Upper lobe of left lung (tissue), 6 donors: ENCODE measurements around the gene TAGLN2. TPM values are rescaled to one million over a fixed set of nuclear protein-coding genes. Genes with fewer than 3 reads are reported as not detected.

ENCODE experiments used
- ATAC-seq, 2 donors: fragments of 200-7000 bp; cut with Tn5 transposase; one replicate each; pipeline ENCODE4 v1.9.1; 2022; ENCODE audit warnings: mild to moderate bottlenecking in 2 of 2, moderate library complexity in 2 of 2; ENCODE audit not compliant: low FRiP score in 2 of 2
- DNase-seq, 2 donors: peaks; one replicate each; pipeline ENCODE4 v3.0.0-alpha.2; 2019 to 2020
- H3K27ac ChIP-seq, 4 donors: fragments of 200-600 bp; sonication (generic); one replicate each; pipeline ENCODE4 v1.5.1; 2016 to 2019
- H3K27me3 ChIP-seq, 4 donors: fragments of 200-600 bp; sonication (generic); one replicate each; pipeline ENCODE4 v1.5.1; 2017 to 2019
- H3K36me3 ChIP-seq, 4 donors: fragments of 200-600 bp; sonication (generic); one replicate each; pipeline ENCODE4 v1.5.1; 2016 to 2019
- H3K4me1 ChIP-seq, 4 donors: fragments of 200-600 bp; sonication (generic); one replicate each; pipeline ENCODE4 v1.5.1; 2018 to 2019
- H3K4me3 ChIP-seq, 4 donors: fragments of 200-600 bp; sonication (generic); one replicate each; pipeline ENCODE4 v1.5.1; 2017 to 2019; ENCODE audit warnings: mild to moderate bottlenecking in 2 of 4, moderate library complexity in 1 of 4
- H3K9me3 ChIP-seq, 4 donors: fragments of 200-600 bp; sonication (generic); one replicate each; pipeline ENCODE4 v1.5.1; 2018 to 2019
- CTCF ChIP-seq, 6 experiments: fragments of 450-650 bp in 4 of 6; fragments of 200-600 bp in 2 of 6; sonication (generic) in 2 of 6; IDR thresholded peaks; one replicate each; pipeline ENCODE4 v1.5.1; 2016 to 2019; ENCODE audit warnings: antibody characterized with exemption in 6 of 6
- EP300 ChIP-seq, 4 donors: sonication (generic); formaldehyde crosslinking; IDR thresholded peaks; one replicate each; pipeline ENCODE4 v1.5.1; 2017; ENCODE audit warnings: antibody characterized with exemption in 4 of 4, control low read depth in 2 of 4
- POLR2A ChIP-seq, 4 donors: fragments of 450-650 bp; IDR thresholded peaks; one replicate each; pipeline ENCODE4 v1.5.1; 2016 to 2017; ENCODE audit warnings: antibody characterized with exemption in 4 of 4, mild to moderate bottlenecking in 2 of 4
- POLR2AphosphoS5 ChIP-seq, 2 donors: sonication (generic); formaldehyde crosslinking; IDR thresholded peaks; one replicate each; pipeline ENCODE4 v1.5.1; 2017; ENCODE audit warnings: antibody characterized with exemption in 2 of 2
- WGBS, 2 donors: methylation state at CpG; one replicate each; pipeline ENCODE4 v1.1.5; 2017 to 2018; 5-methylcytosine and 5-hydroxymethylcytosine counted together
- total RNA-seq, 6 donors: library from RNA; depleted of rRNA in 4 of 6; stranded (reverse); fragments of >200 nt in 4 of 6; gene quantifications; one replicate each; pipeline versions ENCODE4 v1.1.0 to v1.2.1, GENCODE V29; 2016 to 2021
- donor health status: DM: no; HTN: no; CAD: no; lungs with moderate emphysema.
- donor health status: DM: no; HTN: yes; CAD: no; lungs with severe emphysema.

The TAGLN2 gene
- total RNA-seq, 6 donors from 2014 or later = 167 to 1,014 (median 605) TPM

GRCh38 chr1:159892944-159893343 lies 32.4 kb downstream of the TAGLN2 start:
- DNase-seq = no peak
- no peaks in the 10 kb centered on the region for H3K27me3 ChIP-seq

GRCh38 chr1:159891275-159892157 lies 33.8 kb downstream of the TAGLN2 start:
- Histone ChIP-seq H3K27ac (peak overlapping the region in 2 of 4 donors; percentile 70 to 81), H3K9me3 (no peaks in the 10 kb centered on the region), H3K36me3 (no peaks in the 10 kb centered on the region), H3K4me3 (no peak overlapping the region), H3K4me1 (peaks cover 24 to 40% (median 34%) of the 10 kb centered on the region in 4 donors), H3K27me3 (no peaks in the 10 kb centered on the region)
- DNase-seq (peak in 1 of 2 donors; percentile 93), ATAC-seq (peak; percentile 91 to 93)
- 45 to 49% methylated on average over 7 of the region's 7 CpGs for WGBS, 2 donors
- TF ChIP-seq POLR2A (IDR thresholded peaks at IDR 0.05) (no peak), POLR2AphosphoS5 (IDR thresholded peaks at IDR 0.05) (peak in 1 of 2 donors; percentile 65), CTCF (IDR thresholded peaks at IDR 0.05) (peak; percentile 89 to 98 (median 97))

More at GRCh38 chr1:159892944-159893343, 32.4 kb downstream of the TAGLN2 start:
- no peak for ATAC-seq
- Histone ChIP-seq H3K4me3 (no peak overlapping the region), H3K27ac (no peak overlapping the region), H3K9me3 (no peaks in the 10 kb centered on the region), H3K36me3 (no peaks in the 10 kb centered on the region), H3K4me1 (peaks cover 28 to 48% (median 36%) of the 10 kb centered on the region in 4 donors)
- no peak for TF ChIP-seq POLR2A (IDR thresholded peaks at IDR 0.05)
- TF ChIP-seq POLR2AphosphoS5 (IDR thresholded peaks at IDR 0.05) = no peak
- TF ChIP-seq EP300 (IDR thresholded peaks at IDR 0.05) = no peak
- no peak for TF ChIP-seq CTCF (IDR thresholded peaks at IDR 0.05)
- WGBS, 2 donors = 90 to 93% methylated on average over 5 of the region's 5 CpGs

GRCh38 chr1:159890390-159890789 lies 34.9 kb downstream of the TAGLN2 start:
- H3K4me1 ChIP-seq = peaks cover 13 to 29% (median 24%) of the 10 kb centered on the region in 4 donors
- WGBS, 2 donors = 79 to 80% methylated on average over 8 of the region's 8 CpGs
- peak overlapping the region; percentile 70 to 81 (median 76) for H3K27ac ChIP-seq
- DNase-seq (no peak), ATAC-seq (no peak)
- H3K36me3 ChIP-seq = no peaks in the 10 kb centered on the region
- no peak overlapping the region for H3K4me3 ChIP-seq
- H3K27me3 ChIP-seq = no peaks in the 10 kb centered on the region
- H3K9me3 ChIP-seq = no peaks in the 10 kb centered on the region
- TF ChIP-seq POLR2AphosphoS5 (IDR thresholded peaks at IDR 0.05) = no peak

- no peak overlapping the region for H3K4me3 ChIP-seq
Observed at GRCh38 chr1:159889821-159890252, 35.5 kb downstream of the TAGLN2 start.

More at GRCh38 chr1:159889821-159890252, 35.5 kb downstream of the TAGLN2 start:
- TF ChIP-seq EP300 (IDR thresholded peaks at IDR 0.05) (peak in 1 of 4 donors; percentile 21), CTCF (IDR thresholded peaks at IDR 0.05) (no peak), POLR2A (IDR thresholded peaks at IDR 0.05) (peak in 1 of 4 donors; percentile 51), POLR2AphosphoS5 (IDR thresholded peaks at IDR 0.05) (peak in 1 of 2 donors; percentile 38)
- DNase-seq = peak in 1 of 2 donors; percentile 46
- WGBS, 2 donors = 10 to 16% methylated on average over 2 of the region's 2 CpGs
- peaks cover 13 to 29% (median 24%) of the 10 kb centered on the region in 4 donors for H3K4me1 ChIP-seq
- H3K36me3 ChIP-seq = no peaks in the 10 kb centered on the region
- H3K27ac ChIP-seq = peak overlapping the region; percentile 70 to 81 (median 76)
- H3K9me3 ChIP-seq = no peaks in the 10 kb centered on the region
- ATAC-seq = peak; percentile 83 to 92
- H3K27me3 ChIP-seq = no peaks in the 10 kb centered on the region
